Memory B cell (primary cell): ENCODE results near the gene HPCAL4.

Experiments
- ATAC-seq: fragments of 150-1000 bp; cut with Tn5 transposase; 2 replicates; pipeline ENCODE4 v1.10.0; 2021; ENCODE audit warnings: low read depth, mild to moderate bottlenecking, moderate library complexity
- DNase-seq, 2 donors: peaks; one replicate each; pipeline ENCODE4 v3.0.0; 2022; ENCODE audit warnings: low spot score in 2 of 2
- H3K27ac Mint-ChIP-seq: one replicate; pipeline ENCODE4 v1.8.0; 2022; ENCODE audit warnings: mild to moderate bottlenecking, moderate library complexity, mixed read lengths
- H3K27me3 Mint-ChIP-seq: one replicate; pipeline ENCODE4 v1.8.0; 2022; ENCODE audit warnings: mixed read lengths
- H3K36me3 Mint-ChIP-seq: one replicate; pipeline ENCODE4 v1.8.0; 2022; ENCODE audit warnings: mild to moderate bottlenecking, mixed read lengths
- H3K4me1 Mint-ChIP-seq: one replicate; pipeline ENCODE4 v1.8.0; 2022; ENCODE audit warnings: mixed read lengths
- H3K4me3 Mint-ChIP-seq: one replicate; pipeline ENCODE4 v1.8.0; 2022; ENCODE audit warnings: mild to moderate bottlenecking, moderate library complexity, mixed read lengths
- H3K9me3 Mint-ChIP-seq: one replicate; pipeline ENCODE4 v1.8.0; 2022; ENCODE audit warnings: mixed read lengths

HPCAL4 gene

DNA sequence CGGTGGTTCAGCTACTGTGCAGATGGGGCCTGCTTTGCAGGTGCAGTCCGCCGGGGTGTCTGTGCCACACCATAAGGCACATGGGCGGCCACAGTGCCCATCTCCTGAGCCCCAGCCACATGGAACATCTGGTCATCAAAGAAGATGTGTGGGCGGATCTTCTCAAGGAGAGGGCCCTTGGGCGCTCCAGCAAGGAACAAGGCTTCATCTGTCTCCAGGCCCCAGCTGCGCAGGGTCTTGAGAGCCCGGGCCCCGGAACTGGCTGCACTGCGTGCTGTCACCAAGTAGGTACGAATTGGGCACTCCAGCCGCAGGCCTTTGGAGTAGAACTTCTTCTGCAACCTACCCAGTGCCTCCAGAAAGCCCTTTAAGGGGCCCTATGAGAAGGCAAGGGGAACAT lies 32.1 kb downstream of the HPCAL4 start:
- ATAC-seq (no peak), DNase-seq (no peak)
- Mint-ChIP-seq H3K36me3 (no peaks in the 10 kb centered on the region), H3K4me3 (no peak overlapping the region), H3K27me3 (peaks cover 9% of the 10 kb centered on the region), H3K9me3 (no peaks in the 10 kb centered on the region), H3K27ac (no peak overlapping the region), H3K4me1 (peaks cover 5% of the 10 kb centered on the region)

- Mint-ChIP-seq H3K4me3 (no peak overlapping the region), H3K27ac (no peak overlapping the region)
- peak; percentile 68 for ATAC-seq
Measured at GRCh38 chr1:39657923-39658485, 33.2 kb downstream of the HPCAL4 start.

DNA sequence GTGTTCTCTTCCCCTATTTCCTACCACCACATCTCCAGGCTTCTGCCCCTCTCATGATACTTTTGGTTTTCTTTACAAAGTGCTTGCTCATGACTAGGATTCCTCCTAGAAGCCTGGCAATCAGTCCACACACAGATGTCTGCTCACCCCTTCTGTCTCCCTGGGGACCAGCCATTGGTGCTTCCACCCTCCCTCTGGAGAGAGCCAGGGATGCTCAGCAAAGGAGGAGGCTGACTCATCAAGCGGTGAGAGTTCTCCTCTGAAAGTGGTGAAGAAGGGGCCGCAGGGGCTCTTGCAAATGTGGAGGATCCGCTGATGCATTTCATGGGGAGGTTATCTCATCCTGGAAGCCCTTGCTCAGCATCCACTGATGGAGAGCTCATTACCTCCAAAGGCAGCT lies 33.8 kb downstream of the HPCAL4 start:
- ATAC-seq: no peak
- no peak overlapping the region for H3K27ac Mint-ChIP-seq
- no peak for DNase-seq
- H3K36me3 Mint-ChIP-seq: no peaks in the 10 kb centered on the region
- no peaks in the 10 kb centered on the region for H3K9me3 Mint-ChIP-seq
- H3K27me3 Mint-ChIP-seq: peaks cover 13% of the 10 kb centered on the region
- peaks cover 8% of the 10 kb centered on the region for H3K4me1 Mint-ChIP-seq
- no peak overlapping the region for H3K4me3 Mint-ChIP-seq

More at GRCh38 chr1:39657923-39658485, 33.2 kb downstream of the HPCAL4 start:
- no peaks in the 10 kb centered on the region for H3K9me3 Mint-ChIP-seq
- no peaks in the 10 kb centered on the region for H3K36me3 Mint-ChIP-seq
- H3K27me3 Mint-ChIP-seq: peaks cover 13% of the 10 kb centered on the region
- peak; percentile 27 to 43 for DNase-seq
- H3K4me1 Mint-ChIP-seq: peaks cover 8% of the 10 kb centered on the region

- Mint-ChIP-seq H3K4me1 (peaks cover 8% of the 10 kb centered on the region), H3K36me3 (no peaks in the 10 kb centered on the region), H3K9me3 (no peaks in the 10 kb centered on the region), H3K27me3 (peaks cover 13% of the 10 kb centered on the region), H3K27ac (no peak overlapping the region), H3K4me3 (no peak overlapping the region)
- no peak for DNase-seq
- ATAC-seq: no peak
Measured at GRCh38 chr1:39656391-39656790, 34.8 kb downstream of the HPCAL4 start.

GRCh38 chr1:39655578-39656268 lies 35.5 kb downstream of the HPCAL4 start:
- Mint-ChIP-seq H3K27me3 (peaks cover 12% of the 10 kb centered on the region), H3K4me3 (no peak overlapping the region), H3K9me3 (no peaks in the 10 kb centered on the region), H3K36me3 (no peaks in the 10 kb centered on the region), H3K27ac (no peak overlapping the region), H3K4me1 (peaks cover 8% of the 10 kb centered on the region)
- ATAC-seq: no peak
- no peak for DNase-seq

DNA sequence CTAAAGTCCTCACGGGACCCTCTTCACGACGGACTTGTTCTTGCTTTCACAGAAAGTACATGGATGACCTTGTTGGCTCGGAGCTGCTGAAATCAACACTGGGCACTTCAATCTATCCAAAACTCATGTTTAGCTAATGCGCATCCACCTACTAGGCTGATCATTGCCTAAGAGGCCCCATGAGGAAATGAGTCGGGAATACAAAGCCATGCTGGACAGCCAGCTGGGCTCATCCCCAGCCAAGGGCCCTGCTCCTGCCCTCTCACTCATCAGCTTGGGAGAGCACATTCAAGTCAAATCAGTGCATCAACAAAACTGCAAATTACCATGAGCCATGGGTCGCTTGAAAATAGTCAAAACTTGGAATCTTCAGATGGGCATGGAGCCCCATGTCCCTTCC lies 36.9 kb downstream of the HPCAL4 start:
- peaks cover 9% of the 10 kb centered on the region for H3K27me3 Mint-ChIP-seq
- DNase-seq (no peak), ATAC-seq (no peak)
- no peaks in the 10 kb centered on the region for H3K36me3 Mint-ChIP-seq
- no peaks in the 10 kb centered on the region for H3K9me3 Mint-ChIP-seq
- peaks cover 8% of the 10 kb centered on the region for H3K4me1 Mint-ChIP-seq
- H3K27ac Mint-ChIP-seq: no peak overlapping the region
- no peak overlapping the region for H3K4me3 Mint-ChIP-seq

DNA sequence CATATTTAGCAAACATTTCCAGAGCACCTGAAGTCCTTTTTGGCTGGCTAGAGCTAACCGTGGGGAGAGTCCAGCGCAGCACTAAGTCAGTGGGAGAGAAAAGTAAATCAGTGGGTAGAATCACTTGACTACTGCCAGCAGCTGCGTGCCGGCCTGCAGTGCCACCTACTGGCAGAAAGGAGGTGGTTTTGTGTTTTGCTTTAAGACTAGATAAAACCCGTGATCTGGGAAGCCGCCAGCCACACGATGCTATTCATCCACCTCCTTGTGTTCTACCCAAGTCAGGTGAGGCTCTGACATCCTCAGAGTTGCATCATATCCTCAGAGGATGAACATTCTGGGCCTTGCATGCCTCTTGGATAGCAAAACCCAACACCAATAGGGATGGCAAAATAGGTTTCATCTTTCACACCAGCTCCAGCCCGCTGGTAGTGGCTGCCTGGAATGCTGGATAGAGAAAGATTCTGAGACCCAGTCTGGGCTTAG lies 37.6 kb downstream of the HPCAL4 start:
- DNase-seq: peak; percentile 65 to 68
- Mint-ChIP-seq H3K9me3 (no peaks in the 10 kb centered on the region), H3K4me1 (peaks cover 8% of the 10 kb centered on the region), H3K27ac (no peak overlapping the region), H3K36me3 (no peaks in the 10 kb centered on the region), H3K27me3 (peaks cover 7% of the 10 kb centered on the region), H3K4me3 (no peak overlapping the region)
- ATAC-seq: peak; percentile 85

DNA sequence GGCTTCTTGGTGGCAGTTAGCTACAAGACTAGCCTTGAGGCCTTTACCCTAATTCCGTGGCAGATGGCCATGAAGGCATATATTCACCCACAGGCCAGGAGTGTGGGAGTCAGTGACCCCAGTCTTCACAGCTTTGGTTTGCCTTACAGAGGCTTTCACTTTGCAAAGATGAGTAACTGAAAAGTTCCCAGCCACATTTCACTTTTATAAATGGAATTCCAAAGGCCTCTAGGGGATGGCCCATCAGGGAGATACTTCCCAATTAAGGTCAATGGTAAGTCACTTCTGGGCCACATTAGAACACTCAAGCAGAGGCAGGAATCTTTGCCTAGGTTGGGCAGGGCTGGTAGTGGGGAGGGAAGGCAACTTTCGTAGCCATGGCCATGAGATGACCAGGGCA lies 38.7 kb downstream of the HPCAL4 start:
- DNase-seq (no peak), ATAC-seq (no peak)
- peaks cover 3% of the 10 kb centered on the region for H3K4me1 Mint-ChIP-seq
- H3K27ac Mint-ChIP-seq: no peak overlapping the region
- no peaks in the 10 kb centered on the region for H3K36me3 Mint-ChIP-seq
- no peak overlapping the region for H3K4me3 Mint-ChIP-seq
- H3K27me3 Mint-ChIP-seq: peaks cover 7% of the 10 kb centered on the region
- H3K9me3 Mint-ChIP-seq: no peaks in the 10 kb centered on the region

- Mint-ChIP-seq H3K27ac (no peak overlapping the region), H3K36me3 (no peaks in the 10 kb centered on the region), H3K27me3 (peaks cover 7% of the 10 kb centered on the region), H3K4me1 (peaks cover 3% of the 10 kb centered on the region), H3K4me3 (no peak overlapping the region), H3K9me3 (no peaks in the 10 kb centered on the region)
- ATAC-seq: no peak
- no peak for DNase-seq
Measured at GRCh38 chr1:39652105-39652504, 39.1 kb downstream of the HPCAL4 start.

DNA sequence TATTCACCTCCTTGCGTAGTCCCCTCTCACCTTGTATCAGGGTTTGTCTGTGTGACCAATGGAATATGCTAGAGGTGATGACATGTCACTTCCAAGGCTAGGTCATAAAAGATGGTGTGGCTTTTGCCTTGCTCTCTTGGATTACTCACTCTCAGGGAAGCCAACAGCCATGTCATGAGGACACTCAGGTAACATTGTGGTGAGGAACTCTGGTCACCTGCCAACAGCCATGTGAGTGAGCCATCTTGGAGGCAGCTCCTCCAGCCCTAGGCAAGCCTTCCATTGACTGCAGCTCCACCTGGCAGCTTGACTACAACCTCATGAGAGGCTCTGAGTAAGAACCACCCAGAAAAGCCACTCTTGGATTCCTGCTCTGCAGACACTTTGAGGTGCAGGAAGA lies 40.8 kb downstream of the HPCAL4 start:
- Mint-ChIP-seq H3K27ac (no peak overlapping the region), H3K36me3 (no peaks in the 10 kb centered on the region), H3K9me3 (no peaks in the 10 kb centered on the region), H3K4me3 (no peak overlapping the region), H3K27me3 (peaks cover 10% of the 10 kb centered on the region), H3K4me1 (peaks cover 3% of the 10 kb centered on the region)
- DNase-seq (no peak), ATAC-seq (no peak)

DNA sequence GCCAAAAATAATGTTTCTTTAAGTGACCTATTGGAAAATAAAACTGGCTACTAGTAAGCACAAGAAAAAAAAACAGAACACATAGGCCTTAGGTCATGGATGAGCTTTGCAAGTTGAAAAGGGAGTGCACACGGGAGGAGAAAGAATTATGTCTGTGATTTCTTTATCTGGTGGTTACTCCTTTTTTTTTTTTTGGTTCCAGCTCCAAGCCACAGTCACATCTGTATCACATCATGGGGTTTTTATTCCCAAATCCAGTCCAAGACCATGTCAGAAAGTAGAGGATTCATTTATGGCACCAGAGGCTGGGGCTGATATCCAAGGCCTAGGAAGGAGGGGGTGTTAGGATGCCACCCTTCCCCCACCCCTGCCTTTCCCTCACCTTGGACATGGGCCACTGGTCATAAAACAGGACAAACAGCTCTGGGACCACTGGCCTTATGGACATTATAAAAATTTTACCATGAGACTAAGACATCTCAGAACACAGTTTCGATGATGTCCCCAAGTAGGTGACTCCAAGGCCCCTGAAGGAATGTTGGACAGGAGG lies 41.5 kb downstream of the HPCAL4 start:
- Mint-ChIP-seq H3K36me3 (no peaks in the 10 kb centered on the region), H3K4me1 (peaks cover 3% of the 10 kb centered on the region), H3K27me3 (peaks cover 12% of the 10 kb centered on the region), H3K9me3 (no peaks in the 10 kb centered on the region), H3K4me3 (no peak overlapping the region), H3K27ac (no peak overlapping the region)
- ATAC-seq (no peak), DNase-seq (no peak)

DNA sequence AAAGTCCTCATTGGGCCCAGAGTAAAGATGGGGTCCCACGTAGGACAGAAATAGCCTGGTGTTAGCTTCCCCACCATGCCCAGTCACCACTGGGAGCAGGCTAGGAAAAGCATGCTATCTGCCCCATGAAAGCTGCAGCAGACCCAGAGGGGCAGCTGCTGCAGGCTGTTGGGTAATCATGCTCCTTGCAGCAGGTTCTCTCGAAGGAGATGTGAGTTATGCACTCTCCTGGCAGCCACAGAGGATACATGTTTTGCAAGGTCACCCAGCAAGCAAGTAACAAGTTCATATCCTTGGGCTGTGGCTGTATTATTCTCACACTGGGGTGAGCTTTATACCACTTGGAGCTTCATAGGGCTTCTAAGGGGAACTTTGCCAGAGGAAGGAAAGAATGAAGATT lies 42.7 kb downstream of the HPCAL4 start:
- ATAC-seq (no peak), DNase-seq (no peak)
- Mint-ChIP-seq H3K36me3 (no peaks in the 10 kb centered on the region), H3K4me1 (peaks cover 3% of the 10 kb centered on the region), H3K27me3 (peaks cover 5% of the 10 kb centered on the region), H3K9me3 (peaks cover 2% of the 10 kb centered on the region), H3K4me3 (no peak overlapping the region), H3K27ac (no peak overlapping the region)

DNA sequence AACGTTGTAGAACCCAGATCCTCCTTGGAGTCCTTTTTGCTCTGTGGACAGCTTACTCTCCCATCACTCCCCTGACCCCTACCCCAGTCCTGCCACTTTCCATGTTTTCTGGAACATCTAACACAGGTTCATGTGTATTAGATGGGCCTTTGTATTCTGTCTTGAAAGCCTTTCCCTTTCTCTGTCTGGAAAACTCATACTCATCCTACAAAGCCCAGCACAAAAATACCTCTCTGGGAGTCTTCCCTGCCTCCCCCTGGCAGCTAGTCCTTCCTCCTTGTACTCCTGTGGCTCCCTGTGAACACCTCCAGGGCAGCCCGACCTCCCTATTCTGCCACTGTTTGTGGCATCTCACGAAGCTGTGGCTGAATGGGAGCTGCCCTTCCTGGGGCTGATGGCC lies 44.0 kb downstream of the HPCAL4 start:
- peaks cover 4% of the 10 kb centered on the region for H3K9me3 Mint-ChIP-seq
- no peak for DNase-seq
- H3K4me1 Mint-ChIP-seq: no peaks in the 10 kb centered on the region
- H3K36me3 Mint-ChIP-seq: no peaks in the 10 kb centered on the region
- no peak overlapping the region for H3K27ac Mint-ChIP-seq
- peaks cover 5% of the 10 kb centered on the region for H3K27me3 Mint-ChIP-seq
- no peak for ATAC-seq
- H3K4me3 Mint-ChIP-seq: no peak overlapping the region

DNA sequence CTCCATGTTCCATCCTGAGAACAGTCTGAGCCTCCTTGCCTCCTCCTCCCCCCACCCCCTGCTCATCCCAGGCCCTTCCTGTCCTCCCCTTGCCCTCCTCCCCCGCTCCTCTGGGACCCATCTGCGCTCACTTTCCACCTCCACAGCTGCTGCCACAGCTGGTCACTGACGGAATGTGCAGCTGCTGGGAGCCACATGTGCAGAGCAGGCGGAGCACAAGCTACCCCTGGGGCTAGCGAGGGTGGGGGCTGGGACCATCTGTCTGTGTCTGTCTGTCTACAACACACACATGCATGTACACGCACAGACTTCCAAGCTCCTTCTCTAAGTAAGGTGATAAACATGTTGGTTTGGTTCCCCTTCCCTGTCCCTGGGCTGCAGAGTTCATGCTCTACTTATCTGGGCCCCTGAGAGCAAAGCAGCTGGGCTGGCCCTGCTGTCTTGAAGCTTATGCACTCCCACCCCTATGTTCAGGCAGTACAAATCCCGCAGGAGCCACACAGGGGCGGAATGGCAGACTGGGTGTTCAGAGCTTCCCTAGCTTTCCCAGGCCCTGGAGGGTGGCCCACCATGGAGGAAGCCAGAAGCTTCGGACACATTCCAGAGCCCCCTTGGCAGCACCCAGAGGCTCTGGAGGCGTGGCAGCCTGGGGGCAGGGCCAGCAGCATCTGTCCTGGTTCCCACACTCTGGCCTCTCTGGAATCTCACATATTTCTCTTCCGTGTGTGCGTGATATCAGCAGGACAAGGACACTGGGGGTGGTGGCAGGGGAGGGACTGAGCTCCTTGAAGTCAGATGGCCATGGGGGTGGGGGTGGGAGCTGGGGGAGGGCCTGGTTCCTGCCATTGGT lies 44.8 kb downstream of the HPCAL4 start:
- Mint-ChIP-seq H3K4me1 (no peaks in the 10 kb centered on the region), H3K27me3 (peaks cover 5% of the 10 kb centered on the region), H3K9me3 (peaks cover 4% of the 10 kb centered on the region), H3K4me3 (no peak overlapping the region), H3K36me3 (no peaks in the 10 kb centered on the region), H3K27ac (no peak overlapping the region)
- DNase-seq (no peak), ATAC-seq (no peak)
